Erythroblast (primary cell): ENCODE measurements around the gene CABLES1.

Experiments used
- GATA1 ChIP-seq: IDR thresholded peaks from 2 replicates; pipeline ENCODE4 v1.6.1; 2011; ENCODE audit warnings: low read depth, mild to moderate bottlenecking, control low read depth, low read length, moderate library complexity
- POLR2A ChIP-seq: IDR thresholded peaks from 2 replicates; pipeline ENCODE4 v1.6.1; 2011; ENCODE audit warnings: mild to moderate bottlenecking, low read length

DNA sequence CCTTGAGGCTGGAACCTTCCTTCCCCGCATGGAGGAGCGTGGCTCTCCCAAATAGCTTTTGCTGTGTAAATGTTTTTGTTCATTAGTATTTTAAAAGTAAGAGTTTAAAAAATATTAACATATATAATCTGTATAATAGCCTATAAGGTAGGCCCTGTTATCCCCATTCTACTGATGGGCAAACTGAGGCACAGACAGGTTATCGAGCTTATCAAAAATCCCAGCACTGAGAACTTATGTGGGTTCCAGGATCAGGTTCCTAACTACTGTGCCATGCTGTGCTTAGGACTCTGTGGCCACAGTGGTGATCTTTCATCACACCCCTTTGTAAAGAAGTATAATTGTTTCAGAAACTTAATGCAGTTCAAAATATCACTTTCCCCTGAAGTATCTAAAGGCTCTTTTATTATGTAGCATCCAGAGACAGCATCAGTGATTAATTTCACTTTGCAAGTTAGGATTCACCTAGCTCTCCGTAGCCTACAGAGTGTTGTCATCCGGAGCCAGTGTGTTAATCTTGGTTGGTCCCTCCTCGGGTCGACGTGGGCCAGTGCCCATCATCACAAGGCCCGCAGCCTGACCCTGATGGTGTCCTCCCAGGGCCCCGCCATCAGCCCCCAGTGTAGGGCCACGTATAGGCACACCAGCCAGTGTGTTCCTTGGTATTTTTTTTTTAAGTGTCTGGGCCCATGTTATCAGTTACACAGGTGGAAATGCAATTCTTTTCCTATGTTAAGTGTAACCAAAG is 28.7 kb downstream of the CABLES1 start:
- TF ChIP-seq POLR2A (no peak), GATA1 (no peak)
